GM19324 (cell line): ENCODE measurements around the gene RMDN3.

Experiments used
- ATAC-seq: cut with Tn5 transposase; IDR thresholded peaks from one replicate; pipeline ENCODE4 v1.9.1; 2021; ENCODE audit warnings: mild to moderate bottlenecking, moderate library complexity; ENCODE audit not compliant: unreplicated experiment, low FRiP score

Gene RMDN3

GRCh38 chr15:40773902-40774301 is 18.8 kb upstream of the RMDN3 start:
- ATAC-seq = no peak

GRCh38 chr15:40773496-40773895 is 18.4 kb upstream of the RMDN3 start:
- ATAC-seq = no peak

DNA sequence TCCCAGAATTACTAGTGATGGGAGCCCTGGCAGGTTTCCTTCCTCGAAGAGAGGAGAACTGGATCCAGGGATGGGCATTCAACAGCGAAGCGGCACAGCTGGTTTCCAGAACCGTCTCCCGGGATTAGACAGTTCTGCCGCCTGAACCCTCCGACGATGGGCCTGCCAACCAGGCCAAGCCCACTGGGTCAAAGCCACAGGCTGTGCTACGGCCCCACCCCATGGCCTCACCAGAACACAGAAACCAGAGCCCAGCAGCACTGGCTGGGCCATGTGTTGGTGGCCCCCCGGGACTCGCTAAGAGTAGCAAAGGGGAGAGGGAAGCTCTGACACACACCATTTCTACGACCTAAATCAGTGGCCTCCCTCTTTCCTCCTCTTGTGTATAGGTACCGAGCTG is 17.0 kb upstream of the RMDN3 start:
- ATAC-seq = no peak

DNA sequence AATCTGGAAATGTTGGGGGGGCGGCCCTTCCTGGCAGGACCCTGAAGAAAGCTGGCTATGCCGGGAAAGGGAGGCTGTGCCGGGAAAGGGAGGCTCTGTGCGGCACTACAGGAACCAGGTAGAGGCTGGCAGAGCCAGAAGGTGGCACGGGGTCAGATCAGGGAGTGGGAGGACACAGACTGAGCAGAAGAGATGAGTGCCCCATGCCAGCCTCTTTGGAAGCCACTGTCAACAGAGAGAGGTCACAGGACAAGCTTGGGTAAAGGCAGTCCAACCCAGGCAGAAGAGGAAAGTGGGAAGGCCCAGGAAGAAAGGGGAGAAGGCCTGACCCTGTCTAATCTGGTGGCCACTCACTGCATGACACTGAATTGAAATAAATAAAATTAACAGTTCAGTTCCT is 16.2 kb upstream of the RMDN3 start:
- no peak for ATAC-seq

- no peak for ATAC-seq
Observed at GRCh38 chr15:40770147-40770721, 15.2 kb upstream of the RMDN3 start.

- ATAC-seq = no peak
Observed at GRCh38 chr15:40769274-40770146, 14.5 kb upstream of the RMDN3 start, which contains the start of gene C15orf62. Gene C15orf62, plus strand, starts transcription at chr15:40769980. Its CDS starts 516 bp downstream, at chr15:40770496.

GRCh38 chr15:40768521-40769273 is 13.6 kb upstream of the RMDN3 start:
- ATAC-seq = no peak

GRCh38 chr15:40767838-40768500 is 12.9 kb upstream of the RMDN3 start:
- no peak for ATAC-seq

DNA sequence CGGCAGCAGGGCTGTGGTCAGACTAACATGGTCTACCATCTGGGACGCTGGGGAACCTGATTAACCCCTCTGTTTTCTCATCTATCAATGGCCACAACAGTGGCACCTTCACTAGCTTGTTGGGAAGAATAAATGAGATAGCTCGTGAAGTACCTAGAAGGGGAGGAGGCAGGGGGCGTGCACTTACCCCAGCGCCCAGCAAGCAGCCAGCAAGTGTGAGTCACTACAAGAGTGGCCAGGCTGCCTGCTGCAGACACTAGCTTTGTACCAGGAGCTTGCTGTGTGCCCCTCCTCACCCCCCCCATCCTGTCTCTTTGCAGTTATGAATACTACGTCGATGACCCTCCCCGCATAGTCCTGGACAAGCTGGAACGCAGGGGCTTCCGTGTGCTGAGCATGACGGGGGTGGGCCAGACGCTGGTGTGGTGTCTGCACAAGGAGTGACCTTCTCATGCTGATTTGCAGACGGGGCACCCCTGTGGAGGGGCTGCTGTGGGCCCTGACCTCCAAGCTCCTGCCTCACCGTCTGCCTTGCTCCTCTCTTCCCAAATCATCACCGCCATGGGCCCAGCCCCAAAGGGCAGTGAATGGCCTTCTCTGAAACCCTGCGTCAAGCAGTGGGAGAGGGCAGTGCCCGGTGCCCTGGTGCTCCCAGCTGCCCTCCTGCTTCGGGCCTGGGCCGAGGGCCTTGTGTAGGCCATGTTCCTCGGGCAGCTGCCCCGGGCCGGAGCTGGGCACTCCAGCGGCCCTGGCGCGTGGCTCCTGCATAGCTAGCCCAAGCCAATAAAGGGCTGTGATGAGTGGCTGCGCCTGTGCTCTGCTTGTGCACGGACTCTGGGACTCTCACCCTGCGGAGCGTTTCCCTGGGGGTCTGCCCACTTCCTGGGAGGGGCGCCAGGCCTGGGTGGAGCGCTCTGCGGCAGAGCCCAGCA is 12.1 kb upstream of the RMDN3 start:
- no peak for ATAC-seq

DNA sequence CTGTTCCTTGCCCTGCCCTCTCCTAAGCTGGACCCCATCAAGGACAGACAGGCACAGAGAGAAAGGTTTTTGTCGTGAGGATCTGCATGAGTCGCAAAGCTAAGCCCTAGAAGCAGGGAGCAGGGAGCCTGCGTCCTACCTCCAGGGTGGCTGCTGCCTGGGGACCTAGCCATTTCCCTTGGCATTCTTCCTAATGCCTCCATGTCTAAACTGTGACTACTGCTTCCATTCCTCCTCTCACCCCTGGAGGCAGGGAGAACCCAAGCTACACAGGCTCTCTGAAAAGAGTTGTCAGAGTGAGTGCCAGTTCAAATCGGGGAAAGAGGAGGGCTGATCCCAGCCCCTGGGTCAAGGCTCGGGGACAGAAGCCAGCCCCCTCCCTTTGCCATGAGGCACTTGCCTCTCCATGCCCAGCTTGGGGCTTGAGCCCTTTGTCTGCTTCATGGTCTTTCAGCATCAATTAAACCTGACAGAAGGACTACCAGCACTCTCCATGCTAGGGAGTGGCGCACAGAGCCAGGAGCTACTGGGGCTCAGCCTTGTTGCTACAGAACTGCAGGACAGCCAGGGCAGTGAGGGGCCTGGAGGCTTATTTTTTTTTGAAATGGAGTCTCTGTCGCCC is 11.3 kb upstream of the RMDN3 start:
- ATAC-seq = no peak

DNA sequence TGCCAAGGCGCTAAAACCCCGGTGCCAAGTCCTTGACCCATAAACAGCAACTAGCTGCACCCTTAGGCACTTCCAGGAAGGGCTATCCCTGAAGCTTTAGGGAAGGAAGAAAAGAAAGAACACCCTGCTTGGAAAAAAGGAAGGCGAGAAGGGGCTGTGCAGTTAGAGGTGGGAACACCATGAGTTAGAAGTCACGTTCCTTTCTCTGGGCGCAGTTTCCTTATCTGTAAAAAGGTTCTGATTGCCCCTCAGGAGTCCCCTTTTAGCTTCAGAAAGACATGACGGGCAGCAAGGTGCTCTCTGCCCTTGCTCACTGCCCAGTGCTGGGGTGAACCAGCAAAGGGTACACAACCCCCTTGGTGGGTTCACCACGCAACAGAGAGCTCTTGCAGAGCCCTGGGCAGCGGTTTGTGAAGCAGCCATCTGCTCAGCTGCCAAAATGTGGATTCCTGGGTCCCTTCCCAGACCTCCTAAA is 9.6 kb upstream of the RMDN3 start:
- ATAC-seq = no peak

DNA sequence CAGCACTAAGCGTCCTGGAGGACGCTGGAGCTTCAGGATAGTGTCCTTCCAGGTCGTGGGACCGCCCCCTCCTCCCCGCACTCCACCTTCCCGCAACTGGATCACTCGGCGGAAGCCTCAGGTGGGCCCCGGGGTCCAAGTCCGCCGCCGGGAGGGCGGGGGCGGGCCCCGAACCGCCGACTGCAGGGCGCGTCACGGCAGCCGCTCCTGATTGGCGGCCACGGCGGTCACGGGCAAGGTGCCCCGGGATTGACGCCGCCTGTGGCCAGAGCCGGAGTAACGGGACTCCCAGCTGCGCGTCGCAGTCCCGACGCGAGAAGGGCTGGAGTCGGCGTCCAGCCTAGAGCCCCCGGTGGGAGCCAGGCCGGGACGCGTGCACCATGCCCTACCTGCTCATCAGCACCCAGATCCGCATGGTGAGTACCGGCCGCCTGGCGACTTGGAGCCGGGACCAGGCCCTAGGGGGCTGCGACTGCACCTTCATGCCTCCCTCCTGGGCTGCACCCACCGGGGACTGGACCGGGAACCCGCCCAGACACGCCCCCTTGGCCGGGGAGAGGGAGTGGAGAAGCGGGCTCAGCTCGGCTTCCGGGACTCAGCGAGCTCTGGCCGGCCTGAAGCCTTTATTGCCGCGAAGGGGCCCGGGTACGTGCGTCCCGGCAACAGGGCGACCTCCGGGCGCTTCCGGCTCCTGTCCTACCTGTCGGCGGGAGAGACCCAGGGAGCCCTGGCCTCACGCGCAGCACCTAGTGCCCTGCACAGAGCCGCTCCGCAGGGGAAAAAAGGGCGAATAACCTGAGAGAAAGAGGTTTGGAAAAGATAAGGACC is 9.0 kb upstream of the RMDN3 start, which contains the start of gene GCHFR:
Gene GCHFR (plus strand): TSS at position 268 of the 828 bp plus-strand sequence. CDS start 113 bp downstream, at position 381.
- peak; percentile 59 for ATAC-seq

- ATAC-seq = peak; percentile 4
Observed at GRCh38 chr15:40762919-40763800, 8.1 kb upstream of the RMDN3 start.

DNA sequence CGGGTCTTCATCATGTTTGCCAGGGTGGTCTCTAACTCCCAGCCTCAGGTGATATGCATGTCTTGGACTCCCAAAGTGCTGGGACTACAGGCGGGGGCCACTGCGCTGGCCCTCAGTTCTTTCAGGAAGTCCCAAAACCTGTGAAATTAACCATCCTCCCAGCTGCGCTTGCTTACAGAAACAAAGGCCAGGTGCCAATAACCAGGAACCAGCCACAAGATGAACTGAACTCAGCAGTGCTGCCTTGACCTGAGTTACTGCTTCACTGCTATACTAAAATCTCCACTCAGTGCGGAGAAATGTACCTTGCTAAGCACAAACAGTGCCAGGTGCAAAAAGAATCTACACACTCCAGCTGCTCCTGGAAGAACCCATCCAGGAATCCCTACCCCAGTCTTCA is 4.9 kb upstream of the RMDN3 start:
- ATAC-seq = no peak

DNA sequence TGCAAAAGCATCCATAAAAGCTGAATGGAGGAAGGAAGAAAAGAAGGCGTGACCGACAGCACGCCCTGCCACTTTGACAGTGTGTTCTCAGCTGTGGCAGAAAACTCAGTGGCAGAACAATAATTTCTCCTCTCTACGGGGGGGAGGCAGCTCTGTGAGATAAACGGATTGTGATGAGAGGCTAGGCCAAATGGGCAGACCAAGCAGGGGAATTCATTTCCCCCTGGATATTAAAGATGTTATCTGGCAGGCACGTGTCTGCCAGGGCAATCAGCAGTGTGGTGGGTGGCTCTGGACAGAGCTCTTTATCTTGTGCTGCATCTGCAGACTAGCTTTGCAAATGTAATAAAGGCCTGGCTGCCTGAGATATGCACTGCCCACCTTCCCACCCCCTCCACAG is 1.9 kb upstream of the RMDN3 start:
- no peak for ATAC-seq

- no peak for ATAC-seq
Observed at GRCh38 chr15:40755812-40756208, 756 bp upstream of the RMDN3 start.

DNA sequence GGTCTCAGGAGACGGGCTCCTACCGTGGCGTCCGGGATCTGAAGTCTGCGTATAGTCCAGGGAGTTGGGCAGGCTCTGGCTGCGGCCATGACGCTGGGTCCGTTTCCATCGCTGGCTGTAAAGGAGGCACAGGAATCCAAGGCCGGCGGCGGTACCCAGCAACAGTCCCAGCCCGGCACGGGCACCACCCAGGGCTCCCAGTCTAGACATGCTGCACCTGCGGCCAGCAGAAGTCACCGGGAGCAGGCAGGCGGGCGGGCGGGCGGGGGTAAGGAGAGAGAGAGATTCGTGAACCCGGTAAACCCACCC is 526 bp downstream of the RMDN3 start:
- ATAC-seq = peak; percentile 7
